PC-9 (cell line): ENCODE measurements around the gene EEPD1.

Experiments used
- CTCF ChIP-seq: fragments of 200-600 bp; sonication (generic); conservative IDR thresholded peaks from 2 replicates; pipeline ENCODE4 v1.6.1; 2017; ENCODE audit warnings: mixed run types, antibody characterized with exemption, mild to moderate bottlenecking, moderate library complexity
- EZH2 ChIP-seq: fragments of 200-600 bp; sonication (generic); IDR thresholded peaks from 2 replicates; pipeline ENCODE4 v1.8.0; 2017; ENCODE audit warnings: antibody characterized with exemption, low read depth

GRCh38 chr7:36181668-36182067 lies 28.6 kb downstream of the EEPD1 start:
- TF ChIP-seq CTCF (no peak), EZH2 (no peak)
